ENCODE measurements around the gene USP44. TPM values are rescaled to one million over a fixed set of nuclear protein-coding genes. Genes with fewer than 3 reads are reported as not detected.

USP44 gene
- total RNA-seq, result 1 to 10 TPM; 2.8 to 2.9 TPM

DNA sequence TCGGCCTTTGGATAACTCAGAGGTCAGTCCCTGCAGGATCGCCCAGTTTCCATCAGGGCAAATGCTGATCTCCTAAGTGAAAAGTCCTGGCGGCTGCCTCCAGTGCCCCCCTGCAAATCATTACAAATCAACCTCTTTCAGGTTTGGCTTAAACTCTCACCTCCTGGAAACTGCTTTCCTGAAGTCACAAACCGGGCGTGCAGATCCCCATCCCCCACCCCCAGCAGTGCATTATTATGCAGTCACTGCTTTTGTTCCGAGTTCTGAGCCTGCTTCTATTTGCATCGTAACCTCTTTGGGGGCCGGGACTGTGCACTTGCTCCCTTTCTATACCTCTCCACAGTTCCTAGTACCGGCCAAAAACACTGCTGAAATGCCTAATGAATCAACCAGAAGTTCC, at the start of gene USP44:
TSS of gene USP44 (minus strand) at position 172 of the 400 bp plus-strand sequence. CDS start 17,220 bp downstream, outside the sequence.
- H3K9me3 Mint-ChIP-seq, result peaks cover 8% of the 10 kb centered on the region
- intact Hi-C loops (cut with micrococcal nuclease), result no loop called here
- H3K36me3 Mint-ChIP-seq, result peaks cover 6% of the 10 kb centered on the region
- peak; percentile 11 for DNase-seq
- H3K27ac Mint-ChIP-seq, result peak within 1 kb of the TSS; percentile 74
- CTCF ChIA-PET, result interaction anchor here (1.1 kb wide), 1 partner anchor 17 kb away, joined by 4 read pairs; no protein-coding TSS in a partner anchor
- peaks cover 20% of the 10 kb centered on the region for H3K27me3 Mint-ChIP-seq
- H3K4me3 Mint-ChIP-seq, result peak within 1 kb of the TSS; percentile 54
- H3K4me1 Mint-ChIP-seq (ENCODE audit: low read depth), result peaks cover 29% of the 10 kb centered on the region
- POLR2A ChIA-PET, result interaction anchor here (0.5 kb wide), 1 partner anchor 308 kb away, joined by 4 read pairs; no protein-coding TSS in a partner anchor

- Mint-ChIP-seq H3K4me1 (ENCODE audit: low read depth) (no peaks in the 10 kb centered on the region), H3K27me3 (peaks cover 9% of the 10 kb centered on the region), H3K9me3 (no peaks in the 10 kb centered on the region), H3K27ac (no peak overlapping the region), H3K36me3 (no peaks in the 10 kb centered on the region), H3K4me3 (no peak overlapping the region)
- DNase-seq, result no peak
- CTCF ChIA-PET, result no interaction called here
- POLR2A ChIA-PET, result no interaction called here
- intact Hi-C loops (cut with micrococcal nuclease), result no loop called here
These were observed 49.3 kb upstream of the USP44 start for GRCh38 chr12:95600567-95600966.

DNA sequence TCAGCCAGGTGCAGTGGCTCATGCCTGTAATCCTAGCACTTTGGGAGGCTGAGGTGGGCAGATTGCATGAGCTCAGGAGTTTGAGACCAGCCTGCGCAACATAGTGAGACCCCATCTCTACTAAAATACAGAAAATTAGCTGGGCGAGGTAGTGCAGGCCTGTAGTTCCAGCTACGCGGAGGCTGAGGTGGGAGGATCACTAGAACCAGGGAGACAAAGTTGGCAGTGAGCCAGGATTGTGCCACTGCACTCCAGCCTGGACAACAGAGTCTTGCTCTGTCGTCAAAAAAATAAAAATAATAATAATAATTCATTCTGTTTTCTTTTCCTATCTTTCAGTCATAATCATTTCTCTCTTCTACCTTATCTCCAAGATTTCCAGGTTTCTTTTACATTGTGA, 48.6 kb upstream of the USP44 start:
- H3K27ac Mint-ChIP-seq, result no peak overlapping the region
- ChIA-PET POLR2A (no interaction called here), CTCF (no interaction called here)
- no peak overlapping the region for H3K4me3 Mint-ChIP-seq
- DNase-seq, result no peak
- intact Hi-C loops (cut with micrococcal nuclease), result no loop called here
- peaks cover 7% of the 10 kb centered on the region for H3K27me3 Mint-ChIP-seq
- no peaks in the 10 kb centered on the region for H3K36me3 Mint-ChIP-seq
- no peaks in the 10 kb centered on the region for H3K9me3 Mint-ChIP-seq
- H3K4me1 Mint-ChIP-seq (ENCODE audit: low read depth), result no peaks in the 10 kb centered on the region

GRCh38 chr12:95594136-95594535, 42.9 kb upstream of the USP44 start:
- intact Hi-C loops (cut with micrococcal nuclease), result no loop called here
- DNase-seq, result no peak
- Mint-ChIP-seq H3K27me3 (peaks cover 4% of the 10 kb centered on the region), H3K9me3 (no peaks in the 10 kb centered on the region), H3K27ac (no peak overlapping the region), H3K36me3 (no peaks in the 10 kb centered on the region), H3K4me1 (ENCODE audit: low read depth) (no peaks in the 10 kb centered on the region), H3K4me3 (no peak overlapping the region)
- ChIA-PET POLR2A (no interaction called here), CTCF (interaction anchor here (0.6 to 1.5 kb wide), 4 partner anchors 11 to 544 kb away, joined by 3 to 6 read pairs (median 4); no protein-coding TSS in a partner anchor)

- Mint-ChIP-seq H3K27ac (no peak overlapping the region), H3K36me3 (no peaks in the 10 kb centered on the region), H3K27me3 (peaks cover 3% of the 10 kb centered on the region), H3K4me3 (no peak overlapping the region), H3K4me1 (ENCODE audit: low read depth) (no peaks in the 10 kb centered on the region), H3K9me3 (no peaks in the 10 kb centered on the region)
- ChIA-PET POLR2A (no interaction called here), CTCF (interaction anchor here (0.6 to 1.5 kb wide), 4 partner anchors 11 to 544 kb away, joined by 3 to 6 read pairs (median 4); no protein-coding TSS in a partner anchor)
- intact Hi-C loops (cut with micrococcal nuclease), result no loop called here
- DNase-seq, result no peak
These were observed 42.1 kb upstream of the USP44 start for GRCh38 chr12:95593266-95593871.

DNA sequence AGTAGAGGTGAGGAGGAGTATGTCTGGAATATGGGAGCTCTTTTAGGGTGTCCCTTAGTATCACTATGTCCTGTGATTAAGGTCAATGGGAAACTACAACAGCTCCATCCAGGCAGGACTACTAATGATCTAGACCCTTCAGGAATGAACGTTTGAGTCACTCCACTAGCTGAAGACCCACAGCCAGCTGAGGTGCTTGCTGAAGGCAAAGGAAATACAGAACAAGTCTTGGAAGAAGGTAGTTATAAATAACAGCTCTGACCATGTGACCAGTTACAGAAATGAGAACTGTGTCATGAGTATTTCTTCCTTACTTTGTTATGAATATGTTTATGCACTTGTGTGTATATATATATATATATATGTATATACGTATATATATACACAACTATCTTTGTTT, 40.5 kb upstream of the USP44 start:
- H3K27me3 Mint-ChIP-seq, result peaks cover 3% of the 10 kb centered on the region
- no peak overlapping the region for H3K27ac Mint-ChIP-seq
- no peak for DNase-seq
- no peaks in the 10 kb centered on the region for H3K9me3 Mint-ChIP-seq
- H3K36me3 Mint-ChIP-seq, result no peaks in the 10 kb centered on the region
- ChIA-PET POLR2A (no interaction called here), CTCF (no interaction called here)
- intact Hi-C loops (cut with micrococcal nuclease), result no loop called here
- no peak overlapping the region for H3K4me3 Mint-ChIP-seq
- no peaks in the 10 kb centered on the region for H3K4me1 Mint-ChIP-seq (ENCODE audit: low read depth)

- no peaks in the 10 kb centered on the region for H3K9me3 Mint-ChIP-seq
- intact Hi-C loops (cut with micrococcal nuclease), result no loop called here
- no peak overlapping the region for H3K27ac Mint-ChIP-seq
- H3K4me1 Mint-ChIP-seq (ENCODE audit: low read depth), result no peaks in the 10 kb centered on the region
- CTCF ChIA-PET, result no interaction called here
- H3K27me3 Mint-ChIP-seq, result peaks cover 3% of the 10 kb centered on the region
- POLR2A ChIA-PET, result no interaction called here
- no peak overlapping the region for H3K4me3 Mint-ChIP-seq
- DNase-seq, result no peak
- H3K36me3 Mint-ChIP-seq, result no peaks in the 10 kb centered on the region
These were observed 39.5 kb upstream of the USP44 start for GRCh38 chr12:95590775-95591174.

- Mint-ChIP-seq H3K27ac (no peak overlapping the region), H3K27me3 (peaks cover 3% of the 10 kb centered on the region), H3K9me3 (no peaks in the 10 kb centered on the region), H3K4me1 (ENCODE audit: low read depth) (no peaks in the 10 kb centered on the region), H3K36me3 (no peaks in the 10 kb centered on the region), H3K4me3 (no peak overlapping the region)
- ChIA-PET CTCF (no interaction called here), POLR2A (no interaction called here)
- intact Hi-C loops (cut with micrococcal nuclease), result no loop called here
- DNase-seq, result no peak
These were observed 32.7 kb upstream of the USP44 start for GRCh38 chr12:95583933-95584332.

- Mint-ChIP-seq H3K27me3 (peaks cover 6% of the 10 kb centered on the region), H3K4me3 (no peak overlapping the region), H3K36me3 (no peaks in the 10 kb centered on the region), H3K27ac (no peak overlapping the region), H3K9me3 (no peaks in the 10 kb centered on the region), H3K4me1 (ENCODE audit: low read depth) (no peaks in the 10 kb centered on the region)
- ChIA-PET POLR2A (no interaction called here), CTCF (interaction anchor here (0.7 kb wide), 1 partner anchor 11 kb away, joined by 3 read pairs; no protein-coding TSS in a partner anchor)
- DNase-seq, result no peak
- intact Hi-C loops (cut with micrococcal nuclease), result no loop called here
These were observed 31.2 kb upstream of the USP44 start for GRCh38 chr12:95582230-95583058.

DNA sequence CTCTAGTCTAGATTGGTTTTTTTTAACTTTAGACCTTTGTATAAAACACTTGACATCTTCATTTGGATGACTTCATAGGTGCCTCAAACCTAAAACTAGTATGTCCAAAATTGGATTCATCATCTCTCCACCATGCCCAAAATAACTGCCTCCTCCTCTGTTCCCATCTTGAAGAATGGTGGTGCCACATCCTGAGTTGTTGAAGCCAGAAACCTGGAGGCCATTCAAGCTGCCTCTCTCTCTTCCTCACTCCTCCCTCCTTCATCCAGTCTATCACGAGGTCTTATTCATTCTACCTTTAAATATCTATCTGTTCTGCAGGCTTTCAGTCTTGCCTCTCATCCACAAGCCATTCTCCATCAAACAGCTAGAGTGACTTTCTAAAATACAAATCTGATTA, 26.5 kb upstream of the USP44 start:
- no peak for DNase-seq
- CTCF ChIA-PET, result no interaction called here
- intact Hi-C loops (cut with micrococcal nuclease), result no loop called here
- peaks cover 13% of the 10 kb centered on the region for H3K27me3 Mint-ChIP-seq
- H3K9me3 Mint-ChIP-seq, result no peaks in the 10 kb centered on the region
- peaks cover 11% of the 10 kb centered on the region for H3K4me1 Mint-ChIP-seq (ENCODE audit: low read depth)
- no peaks in the 10 kb centered on the region for H3K36me3 Mint-ChIP-seq
- no peak overlapping the region for H3K27ac Mint-ChIP-seq
- POLR2A ChIA-PET, result interaction anchor here (0.7 kb wide), 1 partner anchor 375 kb away, joined by 3 read pairs; no protein-coding TSS in a partner anchor
- H3K4me3 Mint-ChIP-seq, result no peak overlapping the region

- no peak overlapping the region for H3K4me3 Mint-ChIP-seq
- H3K27ac Mint-ChIP-seq, result no peak overlapping the region
- peaks cover 13% of the 10 kb centered on the region for H3K27me3 Mint-ChIP-seq
- H3K4me1 Mint-ChIP-seq (ENCODE audit: low read depth), result peaks cover 11% of the 10 kb centered on the region
- ChIA-PET POLR2A (no interaction called here), CTCF (interaction anchor here (1.3 kb wide), 1 partner anchor 19 kb away, joined by 6 read pairs; no protein-coding TSS in a partner anchor)
- intact Hi-C loops (cut with micrococcal nuclease), result no loop called here
- DNase-seq, result no peak
- H3K9me3 Mint-ChIP-seq, result no peaks in the 10 kb centered on the region
- no peaks in the 10 kb centered on the region for H3K36me3 Mint-ChIP-seq
These were observed 23.6 kb upstream of the USP44 start for GRCh38 chr12:95574799-95575452.

DNA sequence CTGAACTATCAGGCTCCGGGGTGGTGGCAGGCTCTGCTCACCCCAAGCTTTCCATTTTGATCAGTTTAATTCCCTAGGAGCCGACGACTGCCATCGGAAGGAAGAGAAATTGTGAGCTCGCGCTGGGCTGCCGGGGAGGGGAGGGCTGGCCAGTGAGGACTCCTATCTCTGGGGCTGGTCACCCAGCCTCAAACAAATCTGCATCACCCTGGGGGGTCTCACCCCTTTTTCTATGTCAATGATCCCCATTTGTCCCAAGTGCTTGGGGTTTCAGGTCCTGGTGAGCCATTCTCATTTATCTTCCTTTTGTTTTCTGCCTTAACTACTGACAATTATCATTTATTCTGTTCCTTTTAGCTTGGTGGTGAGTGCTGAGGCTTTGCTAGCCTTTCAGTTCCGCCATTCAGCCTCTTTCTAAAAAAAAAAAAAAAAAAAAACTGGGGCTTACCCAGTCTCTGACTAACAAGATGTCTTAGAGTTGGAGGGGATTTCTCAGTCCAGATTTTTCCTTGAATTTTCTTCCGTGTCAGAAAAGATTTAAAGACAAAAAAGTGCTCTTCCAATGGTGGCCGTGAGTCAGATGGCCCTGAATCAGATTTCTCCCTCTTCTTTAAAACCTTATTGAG, 22.8 kb upstream of the USP44 start:
- intact Hi-C loops (cut with micrococcal nuclease), result no loop called here

More for the DNA sequence above, 22.8 kb upstream of the USP44 start:
- POLR2A ChIA-PET, result no interaction called here
- H3K27me3 Mint-ChIP-seq, result peaks cover 13% of the 10 kb centered on the region
- no peak overlapping the region for H3K27ac Mint-ChIP-seq
- no peak for DNase-seq
- H3K9me3 Mint-ChIP-seq, result no peaks in the 10 kb centered on the region
- no peaks in the 10 kb centered on the region for H3K36me3 Mint-ChIP-seq
- CTCF ChIA-PET, result interaction anchor here (1.3 kb wide), 1 partner anchor 20 kb away, joined by 6 read pairs; no protein-coding TSS in a partner anchor
- peaks cover 11% of the 10 kb centered on the region for H3K4me1 Mint-ChIP-seq (ENCODE audit: low read depth)
- H3K4me3 Mint-ChIP-seq, result no peak overlapping the region
